Astrocyte (in vitro differentiated cells and primary cell): Measurements from ENCODE around the gene PRRX1. TPM values are rescaled to one million over a fixed set of nuclear protein-coding genes. Genes with fewer than 3 reads are reported as not detected.

Source experiments
- DNase-seq: peaks from one replicate; pipeline ENCODE4 v3.0.0-alpha.2; 2010; ENCODE audit warnings: low read depth
- FAIRE-seq: peaks from 2 replicates; lab custom pipeline; 2011; peaks lifted over from hg19 to GRCh38; lab: Jason Lieb, UNC
- H2AFZ ChIP-seq: 2 replicates; pipeline ENCODE4 v1.6.0; 2012; ENCODE audit warnings: low read depth, low read length, inconsistent platforms
- H3K27ac ChIP-seq: 2 replicates; pipeline ENCODE4 v1.5.1; 2011; ENCODE audit warnings: low read depth, low read length, inconsistent platforms
- H3K27me3 ChIP-seq: 2 replicates; pipeline ENCODE4 v1.6.0; 2011; ENCODE audit warnings: low read length, inconsistent platforms; ENCODE audit not compliant: insufficient read depth
- H3K36me3 ChIP-seq: 2 replicates; pipeline ENCODE4 v1.5.1; 2011; ENCODE audit warnings: low read length, inconsistent platforms; ENCODE audit not compliant: insufficient read depth
- H3K4me1 ChIP-seq: 2 replicates; pipeline ENCODE4 v1.5.1; 2011; ENCODE audit warnings: low read length, inconsistent platforms; ENCODE audit not compliant: insufficient read depth
- H3K4me2 ChIP-seq: 2 replicates; pipeline ENCODE4 v1.6.0; 2012; ENCODE audit warnings: low read length, inconsistent platforms
- H3K4me3 ChIP-seq: 2 replicates; pipeline ENCODE4 v1.5.1; 2011; ENCODE audit warnings: low read depth, mild to moderate bottlenecking, low read length, inconsistent platforms; ENCODE audit not compliant: insufficient read depth
- H3K79me2 ChIP-seq: 2 replicates; pipeline ENCODE4 v1.6.0; 2012; ENCODE audit warnings: mild to moderate bottlenecking, low read length, inconsistent platforms; ENCODE audit not compliant: insufficient read depth
- H3K9ac ChIP-seq: 2 replicates; pipeline ENCODE4 v1.6.0; 2012; ENCODE audit warnings: mild to moderate bottlenecking, low read length, inconsistent platforms
- H3K9me3 ChIP-seq: 2 replicates; pipeline ENCODE4 v1.5.1; 2012; ENCODE audit warnings: low read depth, mild to moderate bottlenecking, low read length, inconsistent platforms; ENCODE audit not compliant: insufficient read depth
- H4K20me1 ChIP-seq: 2 replicates; pipeline ENCODE4 v1.6.0; 2012; ENCODE audit warnings: low read length, inconsistent platforms; ENCODE audit not compliant: insufficient read depth
- H3K27ac Mint-ChIP-seq: one replicate; pipeline ENCODE4 v1.8.0; 2021; ENCODE audit warnings: mild to moderate bottlenecking, mixed read lengths; ENCODE audit not compliant: unreplicated experiment
- H3K27me3 Mint-ChIP-seq: one replicate; pipeline ENCODE4 v1.8.0; 2021; ENCODE audit warnings: low read depth, mixed read lengths; ENCODE audit not compliant: unreplicated experiment
- H3K36me3 Mint-ChIP-seq: one replicate; pipeline ENCODE4 v1.8.0; 2021; ENCODE audit warnings: low read depth, mixed read lengths; ENCODE audit not compliant: unreplicated experiment
- H3K4me1 Mint-ChIP-seq: one replicate; pipeline ENCODE4 v1.8.0; 2021; ENCODE audit warnings: low read depth, mixed read lengths; ENCODE audit not compliant: unreplicated experiment
- H3K4me3 Mint-ChIP-seq: one replicate; pipeline ENCODE4 v1.8.0; 2021; ENCODE audit warnings: mild to moderate bottlenecking, moderate library complexity, mixed read lengths; ENCODE audit not compliant: unreplicated experiment
- H3K9me3 Mint-ChIP-seq: one replicate; pipeline ENCODE4 v1.8.0; 2021; ENCODE audit warnings: mild to moderate bottlenecking, mixed read lengths; ENCODE audit not compliant: unreplicated experiment
- CTCF ChIP-seq: IDR thresholded peaks from 2 replicates; pipeline ENCODE4 v1.5.1; 2011; ENCODE audit warnings: low read depth, mild to moderate bottlenecking, inconsistent platforms, low read length, moderate library complexity; ENCODE audit not compliant: insufficient read depth
- EZH2 ChIP-seq: IDR thresholded peaks from 2 replicates; pipeline ENCODE4 v1.6.1; 2012; ENCODE audit warnings: mild to moderate bottlenecking, low read length, inconsistent platforms; ENCODE audit not compliant: insufficient read depth
- total RNA-seq: library from RNA; stranded (reverse); gene quantifications from 2 replicates; pipeline ENCODE4 v1.2.1, GENCODE V29; 2021

The PRRX1 gene
- total RNA-seq, 1 donor from 2014 or later: 1.3 TPM

- no peak overlapping the region for H3K4me3 Mint-ChIP-seq
- Histone ChIP-seq H3K4me3 (no peak overlapping the region), H3K4me2 (peak overlapping the region; percentile 7), H2AFZ (no peak overlapping the region), H3K4me1 (peaks cover 13% of the 10 kb centered on the region), H4K20me1 (peaks cover 5% of the 10 kb centered on the region), H3K36me3 (no peaks in the 10 kb centered on the region), H3K9me3 (no peaks in the 10 kb centered on the region), H3K27me3 (no peaks in the 10 kb centered on the region), H3K27ac (peak overlapping the region; percentile 4), H3K9ac (no peak overlapping the region), H3K79me2 (peaks cover 97% of the 10 kb centered on the region)
- H3K27me3 Mint-ChIP-seq: no peaks in the 10 kb centered on the region
- TF ChIP-seq CTCF (no peak), EZH2 (no peak)
- peaks cover 6% of the 10 kb centered on the region for H3K4me1 Mint-ChIP-seq
- no peak overlapping the region for H3K27ac Mint-ChIP-seq
- H3K9me3 Mint-ChIP-seq: no peaks in the 10 kb centered on the region
- no peaks in the 10 kb centered on the region for H3K36me3 Mint-ChIP-seq
- DNase-seq (no peak), FAIRE-seq (peak; percentile 41)
Observed at GRCh38 chr1:170682169-170682568, 18.2 kb downstream of the PRRX1 start.

- no peak overlapping the region for H3K27ac ChIP-seq
- DNase-seq (no peak), FAIRE-seq (no peak)
- H3K27me3 ChIP-seq: no peaks in the 10 kb centered on the region
- H3K4me3 ChIP-seq: no peak overlapping the region
- H3K36me3 ChIP-seq: no peaks in the 10 kb centered on the region
- Mint-ChIP-seq H3K27ac (no peak overlapping the region), H3K27me3 (no peaks in the 10 kb centered on the region), H3K36me3 (no peaks in the 10 kb centered on the region), H3K4me3 (no peak overlapping the region), H3K4me1 (peaks cover 6% of the 10 kb centered on the region), H3K9me3 (no peaks in the 10 kb centered on the region)
- peaks cover 97% of the 10 kb centered on the region for H3K79me2 ChIP-seq
- TF ChIP-seq CTCF (no peak), EZH2 (no peak)
- H4K20me1 ChIP-seq: peaks cover 5% of the 10 kb centered on the region
- no peaks in the 10 kb centered on the region for H3K9me3 ChIP-seq
- H3K4me1 ChIP-seq: peaks cover 13% of the 10 kb centered on the region
- no peak overlapping the region for H3K9ac ChIP-seq
- no peak overlapping the region for H2AFZ ChIP-seq
- H3K4me2 ChIP-seq: no peak overlapping the region
Observed at GRCh38 chr1:170682809-170683208, 18.9 kb downstream of the PRRX1 start.

- H3K36me3 Mint-ChIP-seq: no peaks in the 10 kb centered on the region
- Histone ChIP-seq H3K79me2 (peaks cover 99% of the 10 kb centered on the region), H2AFZ (no peak overlapping the region), H3K27me3 (no peaks in the 10 kb centered on the region), H3K4me3 (no peak overlapping the region), H3K9me3 (no peaks in the 10 kb centered on the region), H3K4me2 (peak overlapping the region; percentile 14), H3K9ac (peak overlapping the region; percentile 22), H3K4me1 (peaks cover 15% of the 10 kb centered on the region), H4K20me1 (peaks cover 5% of the 10 kb centered on the region), H3K27ac (peak overlapping the region; percentile 34), H3K36me3 (no peaks in the 10 kb centered on the region)
- FAIRE-seq (no peak), DNase-seq (peak; percentile 74)
- H3K9me3 Mint-ChIP-seq: no peaks in the 10 kb centered on the region
- peak overlapping the region; percentile 2 for H3K27ac Mint-ChIP-seq
- peaks cover 6% of the 10 kb centered on the region for H3K4me1 Mint-ChIP-seq
- no peak overlapping the region for H3K4me3 Mint-ChIP-seq
- TF ChIP-seq CTCF (no peak), EZH2 (no peak)
- no peaks in the 10 kb centered on the region for H3K27me3 Mint-ChIP-seq
Observed at GRCh38 chr1:170685166-170685565, 21.2 kb downstream of the PRRX1 start.
